ENCODE data around the gene PLEKHS1.

Gene PLEKHS1

GRCh38 chr10:113713640-113713982 lies 37.9 kb upstream of the PLEKHS1 start:
- no peaks in the 10 kb centered on the region for H3K4me1 ChIP-seq (ENCODE audit: insufficient read depth, poor library complexity, severe bottlenecking)
- no peaks in the 10 kb centered on the region for H3K9me3 ChIP-seq (ENCODE audit: severe bottlenecking)
- no peak for ATAC-seq (ENCODE audit: low read depth)
- no peaks in the 10 kb centered on the region for H3K27me3 ChIP-seq (ENCODE audit: insufficient read depth, poor library complexity, severe bottlenecking)
- no peak overlapping the region for H3K27ac ChIP-seq (ENCODE audit: poor library complexity, severe bottlenecking)
- no peaks in the 10 kb centered on the region; the same call in 1 of the 2 replicates for H3K36me3 ChIP-seq (ENCODE audit: low read depth)
- H3K4me3 ChIP-seq (ENCODE audit: severe bottlenecking) = no peak overlapping the region
- DNase-seq (ENCODE audit: low spot score) = no peak
- TF ChIP-seq CTCF (IDR thresholded peaks at IDR 0.05; ENCODE audit: poor library complexity, severe bottlenecking) = no peak

- no peaks in the 10 kb centered on the region for H3K4me1 ChIP-seq (ENCODE audit: insufficient read depth, poor library complexity, severe bottlenecking)
- DNase-seq (ENCODE audit: low spot score) = no peak
- H3K27ac ChIP-seq (ENCODE audit: poor library complexity, severe bottlenecking) = no peak overlapping the region
- H3K36me3 ChIP-seq (ENCODE audit: low read depth) = no peaks in the 10 kb centered on the region
- H3K9me3 ChIP-seq (ENCODE audit: severe bottlenecking) = no peaks in the 10 kb centered on the region
- ATAC-seq (ENCODE audit: low read depth) = no peak
- TF ChIP-seq CTCF (IDR thresholded peaks at IDR 0.05; ENCODE audit: poor library complexity, severe bottlenecking) = no peak
- no peaks in the 10 kb centered on the region for H3K27me3 ChIP-seq (ENCODE audit: insufficient read depth, poor library complexity, severe bottlenecking)
- H3K4me3 ChIP-seq (ENCODE audit: severe bottlenecking) = no peak overlapping the region
Observed at GRCh38 chr10:113716109-113716910, 35.2 kb upstream of the PLEKHS1 start.

- no peak for ATAC-seq (ENCODE audit: low read depth)
- peaks cover 13% of the 10 kb centered on the region for H3K36me3 ChIP-seq (ENCODE audit: low read depth)
- TF ChIP-seq CTCF (IDR thresholded peaks at IDR 0.05; ENCODE audit: poor library complexity, severe bottlenecking) = no peak
- no peak overlapping the region for H3K27ac ChIP-seq (ENCODE audit: poor library complexity, severe bottlenecking)
- DNase-seq (ENCODE audit: low spot score) = no peak
- no peak overlapping the region for H3K4me3 ChIP-seq (ENCODE audit: severe bottlenecking)
- no peaks in the 10 kb centered on the region for H3K9me3 ChIP-seq (ENCODE audit: severe bottlenecking)
- H3K4me1 ChIP-seq (ENCODE audit: insufficient read depth, poor library complexity, severe bottlenecking) = no peaks in the 10 kb centered on the region
- no peaks in the 10 kb centered on the region for H3K27me3 ChIP-seq (ENCODE audit: insufficient read depth, poor library complexity, severe bottlenecking)
Observed at GRCh38 chr10:113718969-113719822, 32.3 kb upstream of the PLEKHS1 start.

- DNase-seq (ENCODE audit: low spot score) (no peak), ATAC-seq (ENCODE audit: low read depth) (no peak)
- no peak for TF ChIP-seq CTCF (IDR thresholded peaks at IDR 0.05; ENCODE audit: poor library complexity, severe bottlenecking)
- H3K9me3 ChIP-seq (ENCODE audit: severe bottlenecking) = no peaks in the 10 kb centered on the region
- H3K27me3 ChIP-seq (ENCODE audit: insufficient read depth, poor library complexity, severe bottlenecking) = no peaks in the 10 kb centered on the region
- peaks cover 19% of the 10 kb centered on the region for H3K36me3 ChIP-seq (ENCODE audit: low read depth)
- no peaks in the 10 kb centered on the region for H3K4me1 ChIP-seq (ENCODE audit: insufficient read depth, poor library complexity, severe bottlenecking)
- no peak overlapping the region for H3K27ac ChIP-seq (ENCODE audit: poor library complexity, severe bottlenecking)
- no peak overlapping the region for H3K4me3 ChIP-seq (ENCODE audit: severe bottlenecking)
Observed at GRCh38 chr10:113720386-113720785, 31.1 kb upstream of the PLEKHS1 start.

Measured in RWPE2 (cell line).